HG03571 (cell line): ENCODE data around the gene TNFRSF8.
A peak's percentile ranks its signal among the peaks of the same experiment; 100 is the strongest.

ENCODE experiments used
- ATAC-seq: cut with Tn5 transposase; IDR thresholded peaks from one replicate; pipeline ENCODE4 v1.9.1; 2021; ENCODE audit not compliant: unreplicated experiment

Gene TNFRSF8

GRCh38 chr1:12140515-12141162 is 77.5 kb downstream of the TNFRSF8 start:
- ATAC-seq, result no peak

- ATAC-seq, result no peak
These were observed 78.2 kb downstream of the TNFRSF8 start for GRCh38 chr1:12141163-12141850.

- no peak for ATAC-seq
These were observed 79.2 kb downstream of the TNFRSF8 start for GRCh38 chr1:12142141-12142823.

- ATAC-seq, result no peak
These were observed 80.0 kb downstream of the TNFRSF8 start for GRCh38 chr1:12142891-12143630.

- no peak for ATAC-seq
These were observed 80.6 kb downstream of the TNFRSF8 start for GRCh38 chr1:12143631-12144155.

GRCh38 chr1:12144236-12144635 is 81.1 kb downstream of the TNFRSF8 start:
- no peak for ATAC-seq

GRCh38 chr1:12144969-12145368 is 81.9 kb downstream of the TNFRSF8 start:
- no peak for ATAC-seq

- ATAC-seq, result no peak
These were observed 82.7 kb downstream of the TNFRSF8 start for GRCh38 chr1:12145616-12146342.

- no peak for ATAC-seq
These were observed 83.4 kb downstream of the TNFRSF8 start for GRCh38 chr1:12146343-12147112.

GRCh38 chr1:12147201-12147701 is 84.1 kb downstream of the TNFRSF8 start:
- no peak for ATAC-seq

GRCh38 chr1:12148160-12148957 is 85.3 kb downstream of the TNFRSF8 start:
- ATAC-seq, result no peak

GRCh38 chr1:12148958-12149790 is 86.1 kb downstream of the TNFRSF8 start:
- ATAC-seq, result no peak

- ATAC-seq, result no peak
These were observed 86.7 kb downstream of the TNFRSF8 start for GRCh38 chr1:12149791-12150175.

GRCh38 chr1:12150456-12151200 is 87.5 kb downstream of the TNFRSF8 start:
- no peak for ATAC-seq

GRCh38 chr1:12151465-12151864 is 88.4 kb downstream of the TNFRSF8 start:
- ATAC-seq, result no peak

- ATAC-seq, result peak; percentile 52
These were observed 89.2 kb downstream of the TNFRSF8 start for GRCh38 chr1:12152113-12152891.
